ENCODE measurements around the gene ACTMAP. TPM values are rescaled to one million over a fixed set of nuclear protein-coding genes. Genes with fewer than 3 reads are reported as not detected.

ACTMAP gene
- total and polyA plus RNA-seq, 4 donors: 5.3 to 27.7 (median 15.3) TPM

DNA sequence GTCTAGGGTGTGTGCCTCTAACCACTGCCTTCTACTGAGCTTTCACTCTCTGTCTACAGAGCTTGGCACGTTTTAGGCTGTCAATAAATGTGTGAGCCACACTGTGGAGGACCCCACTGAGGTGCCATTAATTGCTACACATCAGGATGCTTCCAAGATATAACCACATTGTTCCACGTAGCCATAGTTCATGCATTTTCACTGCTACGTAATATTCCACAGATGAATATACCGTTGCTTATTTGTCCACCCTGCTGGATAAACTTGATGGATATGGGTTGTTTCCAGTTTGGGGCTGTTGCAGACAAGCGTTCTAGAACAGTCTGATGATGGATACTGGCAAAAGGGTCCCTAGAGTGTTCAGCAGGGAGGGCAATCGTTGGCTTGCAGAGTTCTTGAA, 48.5 kb downstream of the ACTMAP start:
- TF ChIP-seq, protein P1, sequence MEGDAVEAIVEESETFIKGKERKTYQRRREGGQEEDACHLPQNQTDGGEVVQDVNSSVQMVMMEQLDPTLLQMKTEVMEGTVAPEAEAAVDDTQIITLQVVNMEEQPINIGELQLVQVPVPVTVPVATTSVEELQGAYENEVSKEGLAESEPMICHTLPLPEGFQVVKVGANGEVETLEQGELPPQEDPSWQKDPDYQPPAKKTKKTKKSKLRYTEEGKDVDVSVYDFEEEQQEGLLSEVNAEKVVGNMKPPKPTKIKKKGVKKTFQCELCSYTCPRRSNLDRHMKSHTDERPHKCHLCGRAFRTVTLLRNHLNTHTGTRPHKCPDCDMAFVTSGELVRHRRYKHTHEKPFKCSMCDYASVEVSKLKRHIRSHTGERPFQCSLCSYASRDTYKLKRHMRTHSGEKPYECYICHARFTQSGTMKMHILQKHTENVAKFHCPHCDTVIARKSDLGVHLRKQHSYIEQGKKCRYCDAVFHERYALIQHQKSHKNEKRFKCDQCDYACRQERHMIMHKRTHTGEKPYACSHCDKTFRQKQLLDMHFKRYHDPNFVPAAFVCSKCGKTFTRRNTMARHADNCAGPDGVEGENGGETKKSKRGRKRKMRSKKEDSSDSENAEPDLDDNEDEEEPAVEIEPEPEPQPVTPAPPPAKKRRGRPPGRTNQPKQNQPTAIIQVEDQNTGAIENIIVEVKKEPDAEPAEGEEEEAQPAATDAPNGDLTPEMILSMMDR (IDR thresholded peaks at IDR 0.05; ENCODE audit: control extremely low read depth, extremely low read depth): no peak
- Histone ChIP-seq H3K4me1 (ENCODE audit: control insufficient read depth in 5 of 5, insufficient read depth in 5 of 5, low read length in 5 of 5) (peaks cover 0 to 2% (median 0%) of the 10 kb centered on the region in 5 donors), H3K9ac (ENCODE audit: insufficient read depth in 1 of 2, low read length in 2 of 2) (no peak overlapping the region), H3K27ac (ENCODE audit: low read depth in 1 of 2, low read length in 1 of 2) (no peak overlapping the region), H3K9me3 (ENCODE audit: control insufficient read depth in 4 of 4, insufficient read depth in 3 of 4, low read length in 3 of 4) (no peaks in the 10 kb centered on the region), H3K36me3 (ENCODE audit: control insufficient read depth in 4 of 4, insufficient read depth in 4 of 4, low read length in 4 of 4) (peaks cover 5 to 53% (median 24%) of the 10 kb centered on the region in 4 donors), H3K4me3 (no peak overlapping the region), H3K27me3 (ENCODE audit: control insufficient read depth in 3 of 3, insufficient read depth in 3 of 3, low read length in 2 of 3) (no peaks in the 10 kb centered on the region)
- WGBS, 2 donors: 97% methylated on average over 6 of the region's 6 CpGs
- DNase-seq (no peak), ATAC-seq (ENCODE audit: insufficient read depth, low FRiP score) (no peak)

- H3K9ac ChIP-seq (ENCODE audit: insufficient read depth in 1 of 2, low read length in 2 of 2): no peak overlapping the region
- no peaks in the 10 kb centered on the region for H3K4me1 ChIP-seq (ENCODE audit: control insufficient read depth in 5 of 5, insufficient read depth in 5 of 5, low read length in 5 of 5)
- no peaks in the 10 kb centered on the region for H3K9me3 ChIP-seq (ENCODE audit: control insufficient read depth in 4 of 4, insufficient read depth in 3 of 4, low read length in 3 of 4)
- H3K27me3 ChIP-seq (ENCODE audit: control insufficient read depth in 3 of 3, insufficient read depth in 3 of 3, low read length in 2 of 3): no peaks in the 10 kb centered on the region
- TF ChIP-seq, protein P1 (IDR thresholded peaks at IDR 0.05; ENCODE audit: control extremely low read depth, extremely low read depth): no peak
- H3K4me3 ChIP-seq: no peak overlapping the region
- H3K27ac ChIP-seq (ENCODE audit: low read depth in 1 of 2, low read length in 1 of 2): no peak overlapping the region
- 94 to 99% methylated on average over 9 of the region's 9 CpGs for WGBS, 2 donors
- no peak for DNase-seq
- peaks cover 7 to 53% (median 24%) of the 10 kb centered on the region in 4 donors for H3K36me3 ChIP-seq (ENCODE audit: control insufficient read depth in 4 of 4, insufficient read depth in 4 of 4, low read length in 4 of 4)
- ATAC-seq (ENCODE audit: insufficient read depth, low FRiP score): no peak
These were observed 50.2 kb downstream of the ACTMAP start for GRCh38 chr19:40700083-40700482.

DNA sequence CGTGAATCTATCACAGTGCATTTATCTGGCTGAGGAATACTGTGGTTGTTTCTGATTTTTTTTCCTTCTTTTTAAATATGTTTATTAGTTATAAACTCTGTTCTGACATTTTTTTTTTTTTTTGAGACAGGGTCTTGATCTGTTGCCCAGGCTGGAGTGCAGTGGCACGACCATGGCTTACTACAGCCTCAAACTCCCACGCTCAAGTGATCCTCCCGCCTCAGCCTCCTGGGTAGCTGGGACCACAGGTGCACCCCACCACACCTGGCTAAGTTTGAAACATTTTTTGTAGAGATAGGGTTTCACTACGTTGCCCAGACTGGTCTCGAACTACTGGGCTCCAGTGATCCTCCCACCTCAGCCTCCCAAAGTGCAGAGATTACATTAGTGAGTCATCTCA, 53.3 kb downstream of the ACTMAP start:
- ATAC-seq (ENCODE audit: insufficient read depth, low FRiP score) (no peak), DNase-seq (no peak)
- H3K27ac ChIP-seq (ENCODE audit: low read depth in 1 of 2, low read length in 1 of 2): no peak overlapping the region
- 97 to 98% methylated on average over 6 of the region's 6 CpGs for WGBS, 2 donors
- peaks cover 7 to 41% (median 16%) of the 10 kb centered on the region in 4 donors for H3K36me3 ChIP-seq (ENCODE audit: control insufficient read depth in 4 of 4, insufficient read depth in 4 of 4, low read length in 4 of 4)
- H3K27me3 ChIP-seq (ENCODE audit: control insufficient read depth in 3 of 3, insufficient read depth in 3 of 3, low read length in 2 of 3): no peaks in the 10 kb centered on the region
- no peak overlapping the region for H3K4me3 ChIP-seq
- no peaks in the 10 kb centered on the region for H3K4me1 ChIP-seq (ENCODE audit: control insufficient read depth in 5 of 5, insufficient read depth in 5 of 5, low read length in 5 of 5)
- TF ChIP-seq, protein P1 (IDR thresholded peaks at IDR 0.05; ENCODE audit: control extremely low read depth, extremely low read depth): no peak
- no peaks in the 10 kb centered on the region for H3K9me3 ChIP-seq (ENCODE audit: control insufficient read depth in 4 of 4, insufficient read depth in 3 of 4, low read length in 3 of 4)
- H3K9ac ChIP-seq (ENCODE audit: insufficient read depth in 1 of 2, low read length in 2 of 2): no peak overlapping the region

- peaks cover 3 to 40% (median 11%) of the 10 kb centered on the region in 4 donors for H3K36me3 ChIP-seq (ENCODE audit: control insufficient read depth in 4 of 4, insufficient read depth in 4 of 4, low read length in 4 of 4)
These were observed 54.4 kb downstream of the ACTMAP start for GRCh38 chr19:40695881-40696280.

More at GRCh38 chr19:40695881-40696280, 54.4 kb downstream of the ACTMAP start:
- H3K9ac ChIP-seq (ENCODE audit: insufficient read depth in 1 of 2, low read length in 2 of 2): no peak overlapping the region
- H3K27me3 ChIP-seq (ENCODE audit: control insufficient read depth in 3 of 3, insufficient read depth in 3 of 3, low read length in 2 of 3): no peaks in the 10 kb centered on the region
- DNase-seq (no peak), ATAC-seq (ENCODE audit: insufficient read depth, low FRiP score) (no peak)
- 94 to 95% methylated on average over 5 of the region's 5 CpGs for WGBS, 2 donors
- no peak overlapping the region for H3K4me3 ChIP-seq
- H3K27ac ChIP-seq (ENCODE audit: low read depth in 1 of 2, low read length in 1 of 2): no peak overlapping the region
- TF ChIP-seq, protein P1 (IDR thresholded peaks at IDR 0.05; ENCODE audit: control extremely low read depth, extremely low read depth): no peak
- peaks cover 0 to 4% (median 0%) of the 10 kb centered on the region in 5 donors for H3K4me1 ChIP-seq (ENCODE audit: control insufficient read depth in 5 of 5, insufficient read depth in 5 of 5, low read length in 5 of 5)
- no peaks in the 10 kb centered on the region for H3K9me3 ChIP-seq (ENCODE audit: control insufficient read depth in 4 of 4, insufficient read depth in 3 of 4, low read length in 3 of 4)
